Hematopoietic multipotent progenitor cell treated with erythropoietin and hydrocortisone succinate and interleukin-3 and kit ligand, for 8 days (in vitro differentiated cells): Measurements from ENCODE around the gene RAB8A.

Experiments used
- DNase-seq: peaks from one replicate; pipeline ENCODE4 v3.0.0-alpha.2; 2015

RAB8A gene

GRCh38 chr19:16111160-16111908 is at the start of gene RAB8A:
RAB8A (plus strand) TSS chr19:16111889; CDS start chr19:16111902, 13 bp downstream.
- peak; percentile 98 for DNase-seq

- DNase-seq = no peak
Observed at GRCh38 chr19:16061943-16062342, 49.7 kb upstream of the RAB8A start.

GRCh38 chr19:16062789-16063188 is 48.9 kb upstream of the RAB8A start:
- peak; percentile 68 for DNase-seq

- DNase-seq = no peak
Observed at GRCh38 chr19:16064209-16064889, 47.3 kb upstream of the RAB8A start.

- DNase-seq = peak; percentile 82
Observed at GRCh38 chr19:16066611-16067104, 45.0 kb upstream of the RAB8A start.

GRCh38 chr19:16067205-16067938 is 44.3 kb upstream of the RAB8A start:
- peak; percentile 37 for DNase-seq

GRCh38 chr19:16068696-16069259 is 42.9 kb upstream of the RAB8A start:
- no peak for DNase-seq

- DNase-seq = no peak
Observed at GRCh38 chr19:16069813-16070365, 41.8 kb upstream of the RAB8A start.

- peak; percentile 76 for DNase-seq
Observed at GRCh38 chr19:16070366-16070990, 41.2 kb upstream of the RAB8A start.

- DNase-seq = no peak
Observed at GRCh38 chr19:16071072-16071691, 40.5 kb upstream of the RAB8A start.

- no peak for DNase-seq
Observed at GRCh38 chr19:16073481-16073880, 38.2 kb upstream of the RAB8A start.

- no peak for DNase-seq
Observed at GRCh38 chr19:16073988-16074387, 37.7 kb upstream of the RAB8A start.

GRCh38 chr19:16074488-16075365 is 37.0 kb upstream of the RAB8A start:
- DNase-seq = no peak

- no peak for DNase-seq
Observed at GRCh38 chr19:16075430-16076153, 36.1 kb upstream of the RAB8A start.

- peak; percentile 59 for DNase-seq
Observed at GRCh38 chr19:16076154-16076957, 35.3 kb upstream of the RAB8A start, which contains the start of gene TPM4. TPM4 (plus strand) TSS chr19:16076495; CDS start chr19:16076566, 71 bp downstream.

- no peak for DNase-seq
Observed at GRCh38 chr19:16076958-16077611, 34.6 kb upstream of the RAB8A start.

- DNase-seq = no peak
Observed at GRCh38 chr19:16077984-16078758, 33.5 kb upstream of the RAB8A start.
